Measurements from ENCODE around the gene SH3GL1. TPM values are rescaled to one million over a fixed set of nuclear protein-coding genes. Genes with fewer than 3 reads are reported as not detected.

Gene SH3GL1
- total and polyA plus RNA-seq, 9 of the 15 experiments (the other 6 are each of a cell fraction or from before 2014, with no cell fraction given), result 1.7 to 75.3 (median 25.7) TPM

DNA sequence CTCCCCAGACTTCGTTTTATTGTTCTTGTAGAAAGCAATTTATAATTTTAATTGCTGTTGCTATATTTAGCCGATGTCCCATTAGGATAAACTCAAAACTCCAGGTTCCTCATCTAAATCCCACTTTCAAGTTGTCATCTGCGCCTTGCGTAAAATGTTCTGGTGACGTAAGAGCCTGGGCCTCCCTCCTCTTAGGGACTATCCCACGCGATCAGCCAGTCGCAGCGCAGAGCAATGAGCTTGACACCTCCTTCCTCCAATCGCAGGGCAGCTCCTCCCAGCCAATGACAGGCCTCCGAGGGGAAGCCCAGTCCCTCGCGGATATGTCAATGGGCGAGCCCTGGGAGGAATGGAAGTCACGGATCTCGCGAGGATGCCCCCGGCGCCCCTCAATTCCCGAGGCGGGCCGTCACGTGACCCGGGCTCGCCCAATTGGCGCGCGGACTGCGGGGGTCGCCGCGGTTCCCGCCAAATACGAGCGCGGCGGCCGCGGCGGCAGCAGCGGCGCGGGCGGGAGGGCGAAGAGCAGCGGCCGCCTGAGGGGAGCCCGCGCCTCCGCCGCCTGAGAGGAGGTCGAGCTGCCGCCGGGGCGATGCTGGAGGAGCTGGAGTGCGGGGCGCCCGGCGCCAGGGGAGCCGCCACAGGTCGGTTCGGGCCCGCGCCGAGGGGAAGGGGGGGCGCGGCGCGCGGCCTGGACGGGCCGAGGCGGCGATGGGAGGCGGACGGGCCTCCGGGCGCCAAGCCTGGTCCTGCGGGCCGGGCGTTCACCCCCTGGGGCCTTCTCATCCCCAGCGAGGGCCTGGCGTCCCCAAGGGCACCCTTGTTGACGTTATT lies 2.0 kb upstream of the SH3GL1 start, which contains the start of gene CHAF1A (continued):
- TF ChIP-seq SRSF9 (IDR thresholded peaks at IDR 0.05; ENCODE audit: borderline replicate concordance, low read depth, low read length), result no peak
- peak; percentile 99 for TF ChIP-seq RAD51 (IDR thresholded peaks at IDR 0.05; ENCODE audit: borderline replicate concordance, low read depth)
- no peak for TF ChIP-seq ZNF764 (CRISPR knock-in tag; IDR thresholded peaks at IDR 0.05; ENCODE audit: low read depth)
- TF ChIP-seq, protein P1, sequence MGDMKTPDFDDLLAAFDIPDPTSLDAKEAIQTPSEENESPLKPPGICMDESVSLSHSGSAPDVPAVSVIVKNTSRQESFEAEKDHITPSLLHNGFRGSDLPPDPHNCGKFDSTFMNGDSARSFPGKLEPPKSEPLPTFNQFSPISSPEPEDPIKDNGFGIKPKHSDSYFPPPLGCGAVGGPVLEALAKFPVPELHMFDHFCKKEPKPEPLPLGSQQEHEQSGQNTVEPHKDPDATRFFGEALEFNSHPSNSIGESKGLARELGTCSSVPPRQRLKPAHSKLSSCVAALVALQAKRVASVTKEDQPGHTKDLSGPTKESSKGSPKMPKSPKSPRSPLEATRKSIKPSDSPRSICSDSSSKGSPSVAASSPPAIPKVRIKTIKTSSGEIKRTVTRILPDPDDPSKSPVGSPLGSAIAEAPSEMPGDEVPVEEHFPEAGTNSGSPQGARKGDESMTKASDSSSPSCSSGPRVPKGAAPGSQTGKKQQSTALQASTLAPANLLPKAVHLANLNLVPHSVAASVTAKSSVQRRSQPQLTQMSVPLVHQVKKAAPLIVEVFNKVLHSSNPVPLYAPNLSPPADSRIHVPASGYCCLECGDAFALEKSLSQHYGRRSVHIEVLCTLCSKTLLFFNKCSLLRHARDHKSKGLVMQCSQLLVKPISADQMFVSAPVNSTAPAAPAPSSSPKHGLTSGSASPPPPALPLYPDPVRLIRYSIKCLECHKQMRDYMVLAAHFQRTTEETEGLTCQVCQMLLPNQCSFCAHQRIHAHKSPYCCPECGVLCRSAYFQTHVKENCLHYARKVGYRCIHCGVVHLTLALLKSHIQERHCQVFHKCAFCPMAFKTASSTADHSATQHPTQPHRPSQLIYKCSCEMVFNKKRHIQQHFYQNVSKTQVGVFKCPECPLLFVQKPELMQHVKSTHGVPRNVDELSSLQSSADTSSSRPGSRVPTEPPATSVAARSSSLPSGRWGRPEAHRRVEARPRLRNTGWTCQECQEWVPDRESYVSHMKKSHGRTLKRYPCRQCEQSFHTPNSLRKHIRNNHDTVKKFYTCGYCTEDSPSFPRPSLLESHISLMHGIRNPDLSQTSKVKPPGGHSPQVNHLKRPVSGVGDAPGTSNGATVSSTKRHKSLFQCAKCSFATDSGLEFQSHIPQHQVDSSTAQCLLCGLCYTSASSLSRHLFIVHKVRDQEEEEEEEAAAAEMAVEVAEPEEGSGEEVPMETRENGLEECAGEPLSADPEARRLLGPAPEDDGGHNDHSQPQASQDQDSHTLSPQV (IDR thresholded peaks at IDR 0.05), result peak; percentile 50
- TF ChIP-seq KDM5B (IDR thresholded peaks at IDR 0.05; ENCODE audit: insufficient replicate concordance, low read depth, low read length), result peak; percentile 60
- TF ChIP-seq ZHX1 (conservative IDR thresholded peaks at IDR 0.05; ENCODE audit: low read length), result peak; percentile 98
- peak; percentile 49; the same call in 1 of the 2 replicates for TF ChIP-seq ESRRA (IDR thresholded peaks at IDR 0.05; ENCODE audit: borderline replicate concordance, low read depth)
- TF ChIP-seq KLF1 (tag; IDR thresholded peaks at IDR 0.05), result peak; percentile 55; the same call in 1 of the 2 replicates
- peak; percentile 57 to 90; a peak in 3 of 4 replicates for TF ChIP-seq MAZ (CRISPR knock-in tag; conservative IDR thresholded peaks at IDR 0.05 in 1 of 2, IDR thresholded peaks at IDR 0.05 in 1 of 2)
- TF ChIP-seq HSF4 (CRISPR knock-in tag; IDR thresholded peaks at IDR 0.05; ENCODE audit: borderline replicate concordance), result no peak
- peak; percentile 51; the same call in 1 of the 2 replicates for TF ChIP-seq ATF1 (CRISPR knock-in tag; IDR thresholded peaks at IDR 0.05)
- peak; percentile 97 for TF ChIP-seq ATF1 (tag; IDR thresholded peaks at IDR 0.05)
- TF ChIP-seq L3MBTL2 (IDR thresholded peaks at IDR 0.05), result peak; percentile 95
- peak in 1 of 2 experiments; percentile 70; a peak in 1 of 4 replicates for TF ChIP-seq TBL1XR1 (IDR thresholded peaks at IDR 0.05; ENCODE audit: low read length in 2 of 2)
- no peak for TF ChIP-seq PML (IDR thresholded peaks at IDR 0.05; ENCODE audit: low read length)
- peak; percentile 27 to 94; a peak in 2 of 4 replicates for TF ChIP-seq NONO (IDR thresholded peaks at IDR 0.05; ENCODE audit: low read depth in 2 of 2, low read length in 1 of 2)
- no peak for TF ChIP-seq HIVEP1 (CRISPR knock-in tag; IDR thresholded peaks at IDR 0.05)
- TF ChIP-seq ZNF695 (CRISPR knock-in tag; IDR thresholded peaks at IDR 0.05), result no peak
- TF ChIP-seq, protein P2, sequence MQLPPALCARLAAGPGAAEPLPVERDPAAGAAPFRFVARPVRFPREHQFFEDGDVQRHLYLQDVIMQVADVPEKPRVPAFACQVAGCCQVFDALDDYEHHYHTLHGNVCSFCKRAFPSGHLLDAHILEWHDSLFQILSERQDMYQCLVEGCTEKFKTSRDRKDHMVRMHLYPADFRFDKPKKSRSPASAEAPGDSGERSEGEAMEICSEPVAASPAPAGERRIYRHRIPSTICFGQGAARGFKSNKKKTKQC (CRISPR knock-in tag; IDR thresholded peaks at IDR 0.05), result no peak
- no peak for TF ChIP-seq NFXL1 (CRISPR knock-in tag; IDR thresholded peaks at IDR 0.05)

All from K562 (cell line).